Activated CD8-positive, alpha-beta memory T cell treated with anti-CD3 and anti-CD28 coated beads for 24 hours (primary cell): ENCODE data around the gene VRK3.
A peak's percentile ranks its signal among the peaks of the same experiment; 100 is the strongest.
"Not testable (repeated sequence)": the region's sequence is repeated elsewhere in the genome, so short reads cannot be mapped to it uniquely, and the experiment has no call there.

Experiments
- DNase-seq: peaks from one replicate; pipeline ENCODE4 v3.0.0-alpha.2; 2020

Gene VRK3

DNA sequence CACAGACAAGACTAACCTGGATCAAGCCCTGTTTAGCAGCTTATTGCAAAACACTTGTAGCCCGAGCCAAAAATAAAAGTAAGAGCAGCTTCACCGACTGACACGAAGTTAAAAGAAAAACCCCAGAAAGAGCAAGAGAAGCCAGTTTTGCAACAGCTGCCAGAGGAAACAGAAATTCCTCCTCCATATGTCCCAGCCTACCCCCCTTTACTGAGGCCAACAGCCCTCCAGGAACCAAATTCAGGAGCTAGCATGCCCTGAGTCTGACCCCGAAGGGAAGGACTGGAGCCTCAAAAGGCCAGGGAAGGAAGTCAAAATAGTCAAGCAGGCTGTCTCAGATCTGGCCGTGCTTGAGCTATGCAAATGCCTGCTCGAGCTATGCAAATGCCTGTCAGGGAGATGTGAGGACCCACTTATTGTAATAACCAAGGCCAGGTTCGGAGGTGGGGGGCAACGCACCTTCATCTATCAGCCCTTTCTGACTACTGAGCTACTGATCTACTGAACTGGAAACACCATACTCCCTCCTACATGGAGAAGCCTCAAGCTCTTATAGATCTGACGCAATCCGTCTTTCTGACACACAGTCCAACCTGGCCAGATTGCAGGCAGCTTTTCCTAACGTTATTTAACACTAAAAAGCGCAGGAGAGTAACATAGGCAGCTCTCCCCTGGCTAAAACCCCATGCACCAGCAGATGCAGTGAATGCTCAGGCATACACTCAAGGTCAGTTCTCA, 70.9 kb downstream of the VRK3 start:
- DNase-seq: no peak

DNA sequence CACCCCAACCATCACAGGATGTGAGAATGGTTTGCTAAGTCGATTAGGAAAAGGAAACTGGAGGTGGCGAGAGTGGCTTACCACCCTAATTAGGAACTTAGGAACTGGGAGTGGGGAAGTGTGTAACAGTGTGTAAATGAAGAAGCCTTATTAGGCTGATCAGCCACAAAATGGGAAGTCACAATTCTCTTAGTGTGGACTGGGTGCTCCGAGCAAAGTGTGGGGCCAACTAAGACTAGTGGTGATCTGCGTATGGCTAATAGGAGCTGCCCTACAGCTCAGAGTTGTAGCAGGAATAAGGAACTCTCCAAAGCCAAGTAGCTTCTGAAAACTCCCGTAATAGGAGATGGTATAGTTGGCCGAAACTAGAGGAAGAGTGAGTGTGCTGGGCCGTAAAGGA, 71.8 kb downstream of the VRK3 start:
- no peak for DNase-seq

DNA sequence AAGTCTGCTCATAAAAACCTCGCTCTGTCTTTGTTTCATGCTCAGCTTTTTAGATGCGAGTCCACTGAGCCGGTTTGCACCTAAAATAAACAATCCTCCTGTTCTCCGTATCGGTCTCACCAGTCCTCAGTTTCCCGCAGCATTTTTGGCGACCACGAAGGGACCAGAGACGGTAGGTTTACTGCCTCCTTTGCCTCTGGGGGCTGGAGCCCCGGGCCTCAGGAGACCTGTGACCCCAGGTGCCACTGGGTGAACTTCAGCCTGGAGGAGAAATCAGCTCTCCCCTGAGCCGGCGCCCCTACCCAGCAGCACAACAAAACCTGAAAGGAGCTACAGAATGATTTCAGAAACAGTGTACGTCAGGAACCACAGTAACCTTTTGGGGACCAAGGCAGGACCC, 72.3 kb downstream of the VRK3 start:
- no peak for DNase-seq

DNA sequence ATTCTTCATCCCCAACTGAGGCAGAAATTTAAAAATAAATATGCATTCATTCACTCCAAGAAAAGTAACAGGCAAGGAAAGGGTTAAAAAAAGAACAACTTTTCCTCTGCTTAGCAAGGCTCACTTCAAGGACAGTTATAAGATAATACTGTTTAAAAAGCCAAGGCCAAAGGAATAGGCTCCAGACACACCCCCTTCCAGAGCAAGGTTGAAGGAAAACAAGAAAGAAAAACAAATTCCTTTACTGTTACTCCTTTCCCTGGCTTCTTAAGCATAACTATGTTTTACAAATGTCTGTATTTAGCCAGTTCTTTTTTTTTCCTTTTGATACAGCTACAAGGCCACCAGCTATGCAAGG, 72.7 kb downstream of the VRK3 start:
- DNase-seq: no peak

GRCh38 chr19:49951806-49952478, 73.2 kb downstream of the VRK3 start:
- no peak for DNase-seq

DNA sequence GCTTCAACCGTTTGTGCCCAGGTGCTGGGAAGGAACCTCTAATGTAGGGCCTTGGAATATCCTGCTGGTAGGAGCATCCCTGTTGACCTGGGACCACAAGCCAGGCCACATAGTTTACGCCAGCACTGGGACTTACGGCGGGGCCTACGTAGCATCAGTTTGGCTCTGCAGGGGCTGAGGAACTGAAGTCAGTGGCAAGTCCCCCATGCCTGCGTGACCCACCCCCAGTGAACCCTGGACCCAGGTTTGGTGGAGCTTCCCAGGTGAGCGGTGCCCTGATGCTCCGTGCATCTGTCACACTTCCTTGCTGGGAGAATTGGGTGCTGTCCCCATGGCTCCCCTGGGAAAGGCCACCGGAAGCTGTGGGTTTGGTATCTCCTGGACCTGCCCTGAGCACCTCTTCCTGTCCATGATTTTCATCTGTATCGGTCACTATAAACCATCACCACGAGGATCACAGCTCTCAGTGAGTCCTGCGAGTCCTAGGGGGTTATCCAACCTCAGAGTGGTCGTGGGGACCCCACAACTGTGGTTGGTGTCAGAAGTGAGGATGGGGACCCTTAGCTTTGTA, 74.1 kb downstream of the VRK3 start:
- DNase-seq: no peak

DNA sequence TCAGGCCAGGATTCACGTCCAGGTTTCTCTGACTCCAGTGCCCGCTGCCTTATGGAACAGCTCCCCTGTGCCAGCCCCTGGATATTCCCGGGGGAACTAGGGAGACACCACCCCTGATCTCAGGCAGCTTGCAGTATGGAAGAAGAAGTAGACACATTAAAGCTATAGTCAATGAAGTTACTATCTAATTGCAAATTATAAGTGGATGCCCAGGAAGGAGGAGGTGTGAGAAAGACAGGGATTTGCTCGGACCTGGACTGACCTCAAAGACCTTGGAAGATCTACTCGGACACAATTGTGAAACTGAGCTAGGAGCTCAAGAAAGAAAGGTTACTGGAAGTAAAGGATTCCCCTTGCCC, 74.6 kb downstream of the VRK3 start:
- DNase-seq: no peak

- DNase-seq: no peak
Observed at GRCh38 chr19:49949742-49950589, 75.2 kb downstream of the VRK3 start.

DNA sequence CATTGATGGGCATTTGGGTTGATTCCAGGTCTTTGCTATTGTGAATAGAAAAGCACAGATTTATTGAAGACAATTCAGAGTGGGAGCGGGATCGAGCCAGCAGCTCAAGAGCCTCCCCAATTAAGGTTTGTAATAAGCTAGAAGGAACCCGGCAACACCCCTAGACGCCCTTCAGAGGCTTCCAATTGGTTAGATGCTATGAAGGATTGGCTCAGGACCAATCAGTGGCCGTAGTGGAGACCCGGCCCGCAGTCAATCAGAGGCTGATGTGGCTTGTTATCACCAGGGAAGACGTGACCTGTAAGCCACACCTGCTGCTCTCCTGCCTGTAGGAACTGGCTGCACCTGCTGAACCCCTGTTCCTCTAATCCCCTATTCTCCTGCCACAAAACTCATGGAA, 78.8 kb downstream of the VRK3 start:
- DNase-seq: no peak

- not testable (repeated sequence) for DNase-seq
Observed at GRCh38 chr19:49944567-49944966, 80.6 kb downstream of the VRK3 start.

- DNase-seq: no peak
Observed at GRCh38 chr19:49940482-49940791, 84.7 kb downstream of the VRK3 start.

- DNase-seq: no peak
Observed at GRCh38 chr19:49939721-49940481, 85.3 kb downstream of the VRK3 start.

- no peak for DNase-seq
Observed at GRCh38 chr19:49938662-49939061, 86.5 kb downstream of the VRK3 start.

DNA sequence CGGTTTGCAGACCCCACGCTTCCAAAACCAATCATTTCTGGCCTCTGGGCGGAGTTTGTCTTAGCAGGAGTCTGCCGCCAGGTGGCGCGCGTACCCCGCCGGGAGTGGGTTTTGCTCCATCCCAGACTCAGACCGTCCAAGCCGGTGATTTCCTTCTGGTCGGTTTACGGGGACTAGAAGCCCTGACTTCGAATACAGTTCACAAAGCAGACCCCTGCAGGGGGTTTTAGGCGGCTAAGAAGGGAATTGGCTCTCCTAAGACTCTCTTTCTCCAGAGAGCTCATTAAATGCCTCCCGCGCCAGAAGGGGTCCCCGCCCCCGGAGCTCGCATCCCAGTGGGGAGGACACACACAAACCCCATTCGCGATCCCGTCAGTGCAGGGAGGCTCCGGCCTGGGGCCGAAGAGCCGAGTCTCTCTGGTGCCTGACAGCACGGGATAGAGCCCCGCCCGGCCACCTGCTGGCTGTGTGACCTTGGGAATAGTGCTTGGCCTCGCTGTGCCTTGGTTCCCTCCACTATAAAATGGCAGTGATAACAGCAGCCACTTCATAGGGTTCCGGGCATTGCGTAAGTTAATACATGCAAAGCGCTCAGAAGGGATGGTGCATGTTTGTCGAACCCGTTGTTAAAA, 87.3 kb downstream of the VRK3 start:
- peak; percentile 94 for DNase-seq

DNA sequence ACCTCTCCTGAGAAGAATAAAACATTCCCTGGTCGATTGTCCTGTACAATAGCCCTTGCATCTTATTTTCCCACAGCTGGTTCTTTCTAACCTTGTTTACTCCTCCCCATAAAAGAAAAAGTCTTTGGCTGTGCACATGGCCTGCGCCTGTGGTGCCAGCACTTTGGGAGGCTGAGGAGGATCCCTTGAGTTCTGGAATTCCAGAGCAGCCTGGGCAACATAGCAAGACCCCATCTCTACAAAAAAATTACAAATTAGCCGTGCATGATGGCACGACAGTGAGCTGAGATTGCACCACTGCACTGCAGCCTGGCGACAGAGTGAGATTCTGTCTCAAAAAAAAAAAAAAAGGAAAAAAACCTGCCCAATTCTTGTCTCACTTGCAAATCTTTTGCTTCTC, 88.6 kb downstream of the VRK3 start:
- DNase-seq: no peak

DNA sequence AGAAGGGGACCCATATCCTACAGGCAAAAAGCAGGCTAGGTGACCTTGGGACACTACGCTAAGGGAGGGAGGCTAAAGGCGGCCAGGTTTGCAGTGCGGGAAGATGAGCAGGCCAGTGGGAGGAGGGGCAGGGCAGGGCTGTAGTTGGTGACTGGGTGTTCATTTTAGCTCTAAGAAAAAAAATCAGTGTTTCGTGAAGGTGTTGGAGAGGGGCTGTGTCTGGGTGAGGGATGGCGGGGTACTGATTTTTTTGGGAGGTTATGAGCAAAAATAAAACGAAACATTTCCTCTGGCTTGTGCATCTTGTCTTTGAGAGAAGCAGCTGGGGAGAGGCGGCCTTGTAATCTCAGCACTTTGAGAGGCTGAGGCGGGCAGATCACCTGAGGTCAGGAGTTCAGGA, 91.5 kb downstream of the VRK3 start:
- no peak for DNase-seq

GRCh38 chr19:49932731-49933131, 92.4 kb downstream of the VRK3 start:
- no peak for DNase-seq

DNA sequence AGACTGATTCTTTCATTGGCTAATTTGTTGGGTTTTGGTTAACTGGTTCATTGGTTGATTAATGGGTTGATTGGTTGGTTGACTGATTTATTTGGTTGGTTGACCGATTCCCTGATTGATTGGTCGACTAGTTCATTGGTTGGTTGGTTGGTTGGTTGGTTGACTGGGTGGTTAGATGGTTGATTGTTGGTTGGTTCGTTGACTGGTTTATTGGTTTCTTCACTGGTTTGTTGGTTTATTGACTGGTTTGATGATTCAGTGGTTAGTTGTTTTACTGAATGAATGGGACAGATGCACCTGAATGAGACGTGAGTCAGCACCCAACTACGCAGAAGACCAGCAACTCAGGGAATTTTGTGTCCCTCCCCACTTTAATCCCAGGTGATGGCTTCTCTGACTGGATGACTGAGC, 93.1 kb downstream of the VRK3 start:
- DNase-seq: no peak

DNA sequence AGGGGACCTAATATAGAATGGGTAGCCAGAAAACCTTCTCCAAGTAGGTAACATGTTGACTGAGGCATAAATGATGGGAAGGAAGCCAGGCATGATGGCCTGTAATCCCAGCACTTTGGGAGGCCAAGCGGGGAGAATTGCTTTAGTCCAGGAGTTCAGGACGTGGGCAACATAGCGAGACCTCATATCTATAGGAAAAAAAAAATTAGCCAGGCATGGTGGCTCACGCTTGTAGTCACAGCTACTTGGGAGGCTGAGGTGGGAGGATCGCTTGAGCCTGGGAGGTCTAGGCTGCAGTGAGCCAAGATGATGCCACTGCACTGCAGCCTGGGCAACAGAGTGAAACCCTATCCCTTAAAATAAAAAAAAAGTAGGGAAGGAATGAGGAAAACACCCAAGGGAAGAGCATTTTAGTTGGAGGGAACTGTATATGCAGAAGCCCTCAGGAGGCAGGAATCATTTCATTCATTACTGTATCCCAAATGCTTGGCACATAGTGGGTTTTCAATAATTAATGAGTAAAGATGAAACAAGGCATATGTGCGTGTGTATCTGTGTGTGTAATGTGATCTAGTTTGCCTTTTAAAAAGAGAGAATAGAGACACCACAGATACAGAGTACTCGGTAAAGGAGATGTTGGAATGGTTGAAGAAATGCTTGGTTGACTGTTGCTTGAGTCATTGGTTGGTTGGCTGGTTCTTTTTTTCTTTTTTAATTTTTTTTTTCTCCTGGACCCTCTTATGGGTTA, 93.7 kb downstream of the VRK3 start:
- no peak for DNase-seq

GRCh38 chr19:49930483-49931011, 94.6 kb downstream of the VRK3 start:
- DNase-seq: no peak
